GM12878 (cell line): Measurements from ENCODE around the gene SP2. TPM values are rescaled to one million over a fixed set of nuclear protein-coding genes. Genes with fewer than 3 reads are reported as not detected.

ENCODE experiments used
- ATAC-seq: fragments of 200-7000 bp; cut with Tn5 transposase; 3 replicates; pipeline ENCODE4 v1.9.1; 2020; ENCODE audit warnings: mild to moderate bottlenecking, moderate library complexity
- BruUV-seq: library from RNA; stranded (reverse); fragments of 400-500 nt; replicated peaks from 2 replicates; lab custom pipeline; 2021; lab: Mats Ljungman, UMichigan
- CTCF ChIA-PET: fragments of 300-600 bp; sonication (Branson Sonifier 250); formaldehyde crosslinking; extraction: SDS; loops from one replicate; lab custom pipeline; 2021; ENCODE audit warnings: inconsistent platforms; lab: Yijun Ruan, JAX
- POLR2A ChIA-PET: fragments of 350-600 bp; formaldehyde crosslinking; extraction: SDS; loops from one replicate; lab custom pipeline; 2021; ENCODE audit warnings: inconsistent platforms; lab: Charles Lee
- RAD21 ChIA-PET: fragments of 300-600 bp; sonication (Branson Sonifier 250); formaldehyde crosslinking; loops from one replicate; lab custom pipeline; 2023; ENCODE audit warnings: antibody characterized with exemption; ENCODE audit not compliant: unreplicated experiment; lab: Charles Lee
- SMC1A ChIA-PET: fragments of 300-600 bp; sonication (Branson Sonifier 250); formaldehyde crosslinking; loops from one replicate; lab custom pipeline; 2023; ENCODE audit not compliant: unreplicated experiment, uncharacterized antibody; lab: Charles Lee
- DNase-seq: peaks from one replicate; pipeline ENCODE4 v3.0.0-alpha.2; 2011; ENCODE audit warnings: low read depth, low spot score
- FAIRE-seq: peaks from 3 replicates; lab custom pipeline; 2011; peaks lifted over from hg19 to GRCh38; lab: Jason Lieb, UNC
- H2AFZ ChIP-seq: 2 replicates; pipeline ENCODE4 v1.6.0; 2011; ENCODE audit warnings: low read depth, low read length, control low read depth; ENCODE audit not compliant: control insufficient read depth
- H3K27ac ChIP-seq: 2 replicates; pipeline ENCODE4 v1.5.1; 2011; ENCODE audit warnings: control low read depth; ENCODE audit not compliant: control insufficient read depth, insufficient read depth
- H3K27me3 ChIP-seq, 2 experiments: replicated peaks in 1 of 2; 2 replicates each; pipeline versions ENCODE4 v1.6.0 to v1.6.1; 2011; ENCODE audit warnings: low read length in 1 of 2; ENCODE audit not compliant: control insufficient read depth in 2 of 2, insufficient read depth in 2 of 2
- H3K36me3 ChIP-seq, 2 experiments: 2 replicates each; pipeline ENCODE4 v1.5.1; 2011; ENCODE audit warnings: low read length in 1 of 2; ENCODE audit not compliant: control insufficient read depth in 2 of 2, insufficient read depth in 2 of 2
- H3K4me1 ChIP-seq: 2 replicates; pipeline ENCODE4 v1.6.1; 2011; ENCODE audit warnings: mild to moderate bottlenecking, low read length, moderate library complexity, mixed read lengths; ENCODE audit not compliant: control insufficient read depth, insufficient read depth
- H3K4me2 ChIP-seq: 2 replicates; pipeline ENCODE4 v1.6.0; 2011; ENCODE audit warnings: control low read depth; ENCODE audit not compliant: control insufficient read depth, insufficient read depth
- H3K4me3 ChIP-seq: fragments of 200-600 bp; sonication (generic); 2 replicates; pipeline ENCODE4 v1.5.1; 2016
- H3K79me2 ChIP-seq: 2 replicates; pipeline ENCODE4 v1.6.0; 2011; ENCODE audit warnings: low read length; ENCODE audit not compliant: control insufficient read depth, insufficient read depth
- H3K9ac ChIP-seq: 2 replicates; pipeline ENCODE4 v1.8.0; 2011; ENCODE audit warnings: low read length, control low read depth, mixed read lengths; ENCODE audit not compliant: control insufficient read depth, insufficient read depth
- H3K9me3 ChIP-seq: replicated peaks from 3 replicates; pipeline ENCODE4 v1.5.1; 2011; ENCODE audit warnings: mild to moderate bottlenecking, low read length; ENCODE audit not compliant: control insufficient read depth, insufficient read depth
- H4K20me1 ChIP-seq: 2 replicates; pipeline ENCODE4 v1.6.0; 2011; ENCODE audit not compliant: control insufficient read depth, insufficient read depth
- BRCA1 ChIP-seq: IDR thresholded peaks from 2 replicates; pipeline ENCODE4 v1.6.1; 2011; ENCODE audit warnings: low read depth, low read length, improper control_type of control experiment
- CHD4 ChIP-seq: fragments of 200-600 bp; sonication (generic); IDR thresholded peaks from 2 replicates; pipeline ENCODE4 v1.6.1; 2016; ENCODE audit warnings: mild to moderate bottlenecking
- DPF2 ChIP-seq: fragments of 450-650 bp; IDR thresholded peaks from 2 replicates; pipeline ENCODE4 v1.6.1; 2017; ENCODE audit warnings: mild to moderate bottlenecking
- E2F4 ChIP-seq: IDR thresholded peaks from 2 replicates; pipeline ENCODE4 v1.6.1; 2012; ENCODE audit warnings: low read depth, low read length, improper control_type of control experiment
- EED ChIP-seq: sonication (generic); IDR thresholded peaks from 2 replicates; pipeline ENCODE4 v1.6.1; 2016; ENCODE audit warnings: antibody characterized with exemption, low read depth
- IKZF1 ChIP-seq: fragments of 450-650 bp; conservative IDR thresholded peaks from 2 replicates; pipeline ENCODE4 v1.6.1; 2017; ENCODE audit warnings: antibody characterized with exemption, mild to moderate bottlenecking
- LARP7 ChIP-seq: fragments of 450-650 bp; IDR thresholded peaks from 2 replicates; pipeline ENCODE4 v1.6.1; 2017; ENCODE audit warnings: mild to moderate bottlenecking
- MEF2B ChIP-seq: fragments of 450-650 bp; IDR thresholded peaks from 2 replicates; pipeline ENCODE4 v1.6.1; 2018; ENCODE audit warnings: mild to moderate bottlenecking, moderate library complexity; ENCODE audit not compliant: partially characterized antibody, poor library complexity, severe bottlenecking
- NR2F1 ChIP-seq: fragments of 450-650 bp; conservative IDR thresholded peaks from 2 replicates; pipeline ENCODE4 v1.6.1; 2017; ENCODE audit warnings: mild to moderate bottlenecking
- RCOR1 ChIP-seq: conservative IDR thresholded peaks from 2 replicates; pipeline ENCODE4 v1.6.1; 2012; ENCODE audit warnings: low read depth, low read length, improper control_type of control experiment
- SREBF2 ChIP-seq: IDR thresholded peaks from 2 replicates; pipeline ENCODE4 v1.6.1; 2012; ENCODE audit warnings: mild to moderate bottlenecking, low read length
- ZNF207 ChIP-seq: fragments of 450-650 bp; IDR thresholded peaks from 2 replicates; pipeline ENCODE4 v1.6.1; 2014; ENCODE audit warnings: antibody characterized with exemption, mild to moderate bottlenecking, borderline replicate concordance
- ZNF622 ChIP-seq: fragments of 450-650 bp; IDR thresholded peaks from 2 replicates; pipeline ENCODE4 v1.6.1; 2017; ENCODE audit warnings: mild to moderate bottlenecking, inconsistent platforms
- WGBS: methylation state at CpG from one replicate; pipeline ENCODE4 v1.1.6; 2016; ENCODE audit warnings: low lambda C conversion rate; ENCODE audit not compliant: insufficient replicate concordance, insufficient coverage; ENCODE audit errors: missing lambda C conversion rate; 5-methylcytosine and 5-hydroxymethylcytosine counted together
- in situ Hi-C: fragments of 300-500 bp; cut with MboI; formaldehyde crosslinking; loops from 9 replicates; pipeline ENCODE4 v1.14.3; 2018; ENCODE audit warnings: mixed read lengths
- intact Hi-C: fragments of 100-400 bp; cut with micrococcal nuclease; formaldehyde crosslinking; loops from one replicate; pipeline ENCODE4 v1.14.2; 2022; ENCODE audit not compliant: unreplicated experiment
- polyA plus RNA-seq, 11 experiments: library from polyadenylated mRNA; depleted of rRNA in 4 of 11; unstranded in 6 of 11; stranded (reverse) in 5 of 11; fragments of >200 nt; fragmentation: Nextera tagmentation in 4 of 11; fragmentation: Illumina TruSeq in 1 of 11; extraction: Ambion mirVana in 4 of 11; extraction: Trizol in 1 of 11; gene quantifications; 1 replicate in 1 of 11; 2 replicates in 10 of 11; pipeline versions ENCODE4 v1.2.1 to v1.2.3, GENCODE V29; 2011 to 2016; ENCODE audit warnings: inconsistent platforms in 2 of 11, missing spikeins in 2 of 11, low read depth in 1 of 11
- total RNA-seq, 4 experiments: library from RNA; depleted of rRNA in 3 of 4; stranded (reverse); fragments of >200 nt in 3 of 4; fragmentation: Illumina TruSeq in 1 of 4; extraction: Trizol in 1 of 4; gene quantifications; 2 replicates each; pipeline versions ENCODE4 v1.2.1 to v1.2.3, GENCODE V29; 2013 to 2021
- TF ChIP-seq, protein P1 (sequence below): fragments of 450-650 bp; IDR thresholded peaks from 2 replicates; pipeline ENCODE4 v1.6.1; 2017; ENCODE audit warnings: antibody characterized with exemption, mild to moderate bottlenecking, moderate library complexity
- TF ChIP-seq, protein P2 (sequence below): IDR thresholded peaks from 2 replicates; pipeline ENCODE4 v1.6.1; 2012; ENCODE audit warnings: improper control_type of control experiment, low read depth, low read length; ENCODE audit not compliant: insufficient replicate concordance
- TF ChIP-seq, protein P3 (sequence below): IDR thresholded peaks from 2 replicates; pipeline ENCODE4 v1.6.1; 2012; ENCODE audit warnings: low read depth, low read length, improper control_type of control experiment

SP2 gene
- total and polyA plus RNA-seq, 10 of the 15 experiments (the other 5 are each of a cell fraction or from before 2014, with no cell fraction given), result 1.2 to 19.1 (median 4.8) TPM

- BruUV-seq, result no TSS peak
- H3K4me3 ChIP-seq, result no peak overlapping the region
- no peak overlapping the region for H3K9ac ChIP-seq
- H3K4me1 ChIP-seq, result no peaks in the 10 kb centered on the region
- no peaks in the 10 kb centered on the region for H3K79me2 ChIP-seq
- ATAC-seq (no peak), FAIRE-seq (no peak), DNase-seq (no peak)
- no peak overlapping the region for H3K4me2 ChIP-seq
- no peak overlapping the region for H3K27ac ChIP-seq
- H3K36me3 ChIP-seq, result no peaks in the 10 kb centered on the region
- no peak overlapping the region for H2AFZ ChIP-seq
- peaks cover 3 to 4% of the 10 kb centered on the region in 2 experiments; a peak in 3 of 4 replicates for H3K27me3 ChIP-seq
- POLR2A ChIA-PET, result no interaction called here
- intact Hi-C loops (no loop called here), in situ Hi-C loops (no loop called here)
- CTCF ChIA-PET, result interaction anchor here (1.0 to 1.8 kb wide), 2 partner anchors 11 to 246 kb away, joined by 3 to 6 read pairs; no protein-coding TSS in a partner anchor
- 4% methylated on average over 2 of the region's 2 CpGs for WGBS
- no peaks in the 10 kb centered on the region for H3K9me3 ChIP-seq
- SMC1A ChIA-PET, result interaction anchor here (1.1 kb wide), 1 partner anchor 37 kb away, joined by 3 read pairs; no protein-coding TSS in a partner anchor
- RAD21 ChIA-PET, result interaction anchor here (0.6 kb wide), 1 partner anchor 11 kb away, joined by 3 read pairs; no protein-coding TSS in a partner anchor
- H4K20me1 ChIP-seq, result no peaks in the 10 kb centered on the region
- no peak for TF ChIP-seq CHD4
- no peak for TF ChIP-seq SREBF2
- TF ChIP-seq EED, result no peak
- no peak for TF ChIP-seq IKZF1
- no peak for TF ChIP-seq ZNF207
- no peak for TF ChIP-seq MEF2B
- TF ChIP-seq ZNF622, result no peak
- TF ChIP-seq E2F4, result no peak
- no peak for TF ChIP-seq RCOR1
- TF ChIP-seq BRCA1, result no peak
- TF ChIP-seq, protein P1, sequence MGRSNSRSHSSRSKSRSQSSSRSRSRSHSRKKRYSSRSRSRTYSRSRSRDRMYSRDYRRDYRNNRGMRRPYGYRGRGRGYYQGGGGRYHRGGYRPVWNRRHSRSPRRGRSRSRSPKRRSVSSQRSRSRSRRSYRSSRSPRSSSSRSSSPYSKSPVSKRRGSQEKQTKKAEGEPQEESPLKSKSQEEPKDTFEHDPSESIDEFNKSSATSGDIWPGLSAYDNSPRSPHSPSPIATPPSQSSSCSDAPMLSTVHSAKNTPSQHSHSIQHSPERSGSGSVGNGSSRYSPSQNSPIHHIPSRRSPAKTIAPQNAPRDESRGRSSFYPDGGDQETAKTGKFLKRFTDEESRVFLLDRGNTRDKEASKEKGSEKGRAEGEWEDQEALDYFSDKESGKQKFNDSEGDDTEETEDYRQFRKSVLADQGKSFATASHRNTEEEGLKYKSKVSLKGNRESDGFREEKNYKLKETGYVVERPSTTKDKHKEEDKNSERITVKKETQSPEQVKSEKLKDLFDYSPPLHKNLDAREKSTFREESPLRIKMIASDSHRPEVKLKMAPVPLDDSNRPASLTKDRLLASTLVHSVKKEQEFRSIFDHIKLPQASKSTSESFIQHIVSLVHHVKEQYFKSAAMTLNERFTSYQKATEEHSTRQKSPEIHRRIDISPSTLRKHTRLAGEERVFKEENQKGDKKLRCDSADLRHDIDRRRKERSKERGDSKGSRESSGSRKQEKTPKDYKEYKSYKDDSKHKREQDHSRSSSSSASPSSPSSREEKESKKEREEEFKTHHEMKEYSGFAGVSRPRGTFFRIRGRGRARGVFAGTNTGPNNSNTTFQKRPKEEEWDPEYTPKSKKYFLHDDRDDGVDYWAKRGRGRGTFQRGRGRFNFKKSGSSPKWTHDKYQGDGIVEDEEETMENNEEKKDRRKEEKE, result no peak
- no peak for TF ChIP-seq DPF2
- TF ChIP-seq LARP7, result no peak
- no peak for TF ChIP-seq NR2F1
- TF ChIP-seq, protein P2, sequence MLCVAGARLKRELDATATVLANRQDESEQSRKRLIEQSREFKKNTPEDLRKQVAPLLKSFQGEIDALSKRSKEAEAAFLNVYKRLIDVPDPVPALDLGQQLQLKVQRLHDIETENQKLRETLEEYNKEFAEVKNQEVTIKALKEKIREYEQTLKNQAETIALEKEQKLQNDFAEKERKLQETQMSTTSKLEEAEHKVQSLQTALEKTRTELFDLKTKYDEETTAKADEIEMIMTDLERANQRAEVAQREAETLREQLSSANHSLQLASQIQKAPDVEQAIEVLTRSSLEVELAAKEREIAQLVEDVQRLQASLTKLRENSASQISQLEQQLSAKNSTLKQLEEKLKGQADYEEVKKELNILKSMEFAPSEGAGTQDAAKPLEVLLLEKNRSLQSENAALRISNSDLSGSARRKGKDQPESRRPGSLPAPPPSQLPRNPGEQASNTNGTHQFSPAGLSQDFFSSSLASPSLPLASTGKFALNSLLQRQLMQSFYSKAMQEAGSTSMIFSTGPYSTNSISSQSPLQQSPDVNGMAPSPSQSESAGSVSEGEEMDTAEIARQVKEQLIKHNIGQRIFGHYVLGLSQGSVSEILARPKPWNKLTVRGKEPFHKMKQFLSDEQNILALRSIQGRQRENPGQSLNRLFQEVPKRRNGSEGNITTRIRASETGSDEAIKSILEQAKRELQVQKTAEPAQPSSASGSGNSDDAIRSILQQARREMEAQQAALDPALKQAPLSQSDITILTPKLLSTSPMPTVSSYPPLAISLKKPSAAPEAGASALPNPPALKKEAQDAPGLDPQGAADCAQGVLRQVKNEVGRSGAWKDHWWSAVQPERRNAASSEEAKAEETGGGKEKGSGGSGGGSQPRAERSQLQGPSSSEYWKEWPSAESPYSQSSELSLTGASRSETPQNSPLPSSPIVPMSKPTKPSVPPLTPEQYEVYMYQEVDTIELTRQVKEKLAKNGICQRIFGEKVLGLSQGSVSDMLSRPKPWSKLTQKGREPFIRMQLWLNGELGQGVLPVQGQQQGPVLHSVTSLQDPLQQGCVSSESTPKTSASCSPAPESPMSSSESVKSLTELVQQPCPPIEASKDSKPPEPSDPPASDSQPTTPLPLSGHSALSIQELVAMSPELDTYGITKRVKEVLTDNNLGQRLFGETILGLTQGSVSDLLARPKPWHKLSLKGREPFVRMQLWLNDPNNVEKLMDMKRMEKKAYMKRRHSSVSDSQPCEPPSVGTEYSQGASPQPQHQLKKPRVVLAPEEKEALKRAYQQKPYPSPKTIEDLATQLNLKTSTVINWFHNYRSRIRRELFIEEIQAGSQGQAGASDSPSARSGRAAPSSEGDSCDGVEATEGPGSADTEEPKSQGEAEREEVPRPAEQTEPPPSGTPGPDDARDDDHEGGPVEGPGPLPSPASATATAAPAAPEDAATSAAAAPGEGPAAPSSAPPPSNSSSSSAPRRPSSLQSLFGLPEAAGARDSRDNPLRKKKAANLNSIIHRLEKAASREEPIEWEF, result no peak
- TF ChIP-seq, protein P3, sequence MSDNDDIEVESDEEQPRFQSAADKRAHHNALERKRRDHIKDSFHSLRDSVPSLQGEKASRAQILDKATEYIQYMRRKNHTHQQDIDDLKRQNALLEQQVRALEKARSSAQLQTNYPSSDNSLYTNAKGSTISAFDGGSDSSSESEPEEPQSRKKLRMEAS, result no peak
Measured at GRCh38 chr17:47879028-47879585, 16.9 kb upstream of the SP2 start.
